ENCODE data around the gene ARHGEF28. TPM values are rescaled to one million over a fixed set of nuclear protein-coding genes. Genes with fewer than 3 reads are reported as not detected.

Gene ARHGEF28
- total and polyA plus RNA-seq, 2 of the 4 experiments (the other 2 are of a cell fraction): 3.6 to 16.0 TPM

DNA sequence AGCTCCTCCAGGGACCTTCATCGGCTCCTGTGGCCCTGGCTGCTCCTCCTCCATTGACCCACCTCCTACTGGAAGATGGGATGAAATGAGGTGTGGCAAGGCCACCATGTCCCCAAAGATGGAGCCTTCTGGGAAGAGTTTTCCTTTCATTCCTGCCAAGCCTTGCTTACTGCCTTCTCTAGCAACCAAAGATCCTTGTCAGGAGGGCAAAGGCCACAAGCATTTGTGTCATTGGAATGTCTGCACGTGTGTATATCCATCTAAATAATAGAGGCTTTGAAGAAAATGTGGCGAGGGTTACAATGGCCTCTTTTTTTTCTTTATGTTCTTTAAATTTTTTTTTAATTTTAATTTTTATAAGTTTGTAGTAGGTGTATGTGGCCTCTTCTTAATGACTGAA lies 313.6 kb downstream of the ARHGEF28 start:
- Histone ChIP-seq H3K4me1 (ENCODE audit: control insufficient read depth, insufficient read depth, low read length) (peaks cover 10% of the 10 kb centered on the region), H4K20me1 (ENCODE audit: insufficient read depth, low read length) (peaks cover 3% of the 10 kb centered on the region; the same call in 1 of the 2 replicates), H2AK9ac (replicated peaks; ENCODE audit: low read depth, low read length, poor library complexity) (no peak overlapping the region), H3K79me1 (ENCODE audit: low read depth in 1 of 2, low read length in 2 of 2) (peaks cover 4 to 10% of the 10 kb centered on the region in 2 experiments; a peak in 3 of 4 replicates), H3K14ac (replicated peaks; ENCODE audit: low read depth, low read length) (peak overlapping the region; percentile 57), H2BK5ac (ENCODE audit: low read depth, low read length, poor library complexity, severe bottlenecking) (no peak overlapping the region), H2BK120ac (ENCODE audit: low read depth, low read length) (peak overlapping the region; percentile 79), H3K27me3 (ENCODE audit: control insufficient read depth, insufficient read depth, low read length) (no peaks in the 10 kb centered on the region), H3K4me3 (ENCODE audit: insufficient read depth, low read depth, low read length) (no peak overlapping the region), H3K36me3 (ENCODE audit: control insufficient read depth, insufficient read depth, low read length) (no peaks in the 10 kb centered on the region; the same call in 1 of the 2 replicates), H3K9ac (ENCODE audit: low read depth, low read length) (no peak overlapping the region), H3K9me3 (ENCODE audit: control insufficient read depth, insufficient read depth, low read length) (peaks cover 2% of the 10 kb centered on the region; the same call in 1 of the 2 replicates), H4K8ac (ENCODE audit: low read depth in 2 of 2, low read length in 2 of 2) (no peak overlapping the region), H3K18ac (ENCODE audit: low read depth, low read length) (peak overlapping the region; percentile 39; the same call in 1 of the 2 replicates), H2AFZ (replicated peaks; ENCODE audit: low read length, poor library complexity) (no peak overlapping the region), H3K56ac (ENCODE audit: extremely low read depth, insufficient read depth, low read length) (no peak overlapping the region), H2BK20ac (ENCODE audit: low read depth, low read length) (peak overlapping the region; percentile 89), H3K9me1 (ENCODE audit: insufficient read depth, low read length) (peaks cover 12% of the 10 kb centered on the region), H3K27ac (ENCODE audit: insufficient read depth, low read length) (no peak overlapping the region), H3K23ac (ENCODE audit: low read depth, low read length) (0 out of 2 replicates have a peak overlapping the region, but pooled peaks have one; percentile 14), H2AK5ac (ENCODE audit: low read depth, low read length) (peak overlapping the region; percentile 90), H4K5ac (ENCODE audit: low read depth, low read length) (no peak overlapping the region), H4K91ac (ENCODE audit: insufficient read depth, low read depth, low read length) (peak overlapping the region; percentile 79), H3K4me2 (ENCODE audit: low read depth, low read length) (no peak overlapping the region), H3K4ac (ENCODE audit: low read depth, low read length) (peak overlapping the region; percentile 85), H2BK15ac (ENCODE audit: low read depth, low read length) (peak overlapping the region; percentile 81; the same call in 2 of the 3 replicates)
- intact Hi-C loops (cut with micrococcal nuclease): loop anchor here (10.0 kb wide), 1 partner anchor 315 kb away; no protein-coding TSS in a partner anchor
- ChIA-PET CTCF (no interaction called here), POLR2A (ENCODE audit: unreplicated experiment) (no interaction called here)
- TF ChIP-seq RFX5 (IDR thresholded peaks at IDR 0.05; ENCODE audit: low read depth, low read length): no peak
- TF ChIP-seq RAD21 (IDR thresholded peaks at IDR 0.05; ENCODE audit: low read length): no peak
- no peak for TF ChIP-seq MAZ (IDR thresholded peaks at IDR 0.05; ENCODE audit: borderline replicate concordance, low read depth, low read length)
- no peak for ATAC-seq (ENCODE audit: low read depth)
- DNase-seq: no peak
- no TSS peak for BruUV-seq (replicated peaks)
- in situ Hi-C loops (cut with MboI; ENCODE audit: low sequenced_read_pairs): no loop called here
- WGBS, 2 experiments (ENCODE audit: extremely low coverage in 2 of 2, insufficient read length in 1 of 2): no CpG with 5 or more reads among the region's 3 CpGs
- dilution Hi-C loops (cut with HindIII; ENCODE audit: low sequenced_read_pairs, unreplicated experiment): no loop called here
